HL-60 (cell line): ENCODE measurements around the gene SLC5A4.

Experiments
- DNase-seq, 2 experiments: peaks; one replicate each; pipeline ENCODE4 v3.0.0-alpha.2; 2010 to 2020; ENCODE audit warnings: low read depth in 1 of 2, low spot score in 1 of 2
- H3K27ac ChIP-seq: fragments of 250-450 bp; sonication (Bioruptor Pico); replicated peaks from 2 replicates; pipeline ENCODE4 v1.5.1; 2020; ENCODE audit warnings: mild to moderate bottlenecking, moderate library complexity
- H3K27me3 ChIP-seq: fragments of 250-450 bp; sonication (Bioruptor Pico); 2 replicates; pipeline ENCODE4 v1.5.1; 2021; ENCODE audit warnings: mild to moderate bottlenecking, moderate library complexity; ENCODE audit not compliant: insufficient read depth, poor library complexity, severe bottlenecking
- H3K4me3 ChIP-seq: replicated peaks from 2 replicates; pipeline ENCODE4 v1.5.1; 2011; ENCODE audit warnings: mild to moderate bottlenecking, control low read depth, low read length; ENCODE audit not compliant: insufficient read depth
- GABPA ChIP-seq: IDR thresholded peaks from 2 replicates; pipeline ENCODE4 v1.6.1; 2012; ENCODE audit warnings: low read depth
- POLR2AphosphoS5 ChIP-seq: IDR thresholded peaks from 2 replicates; pipeline ENCODE4 v1.6.1; 2012; ENCODE audit warnings: low read depth
- SPI1 ChIP-seq: IDR thresholded peaks from 2 replicates; pipeline ENCODE4 v1.6.1; 2012; ENCODE audit warnings: low read depth, mild to moderate bottlenecking, borderline replicate concordance
- TF ChIP-seq, protein P1 (sequence below): IDR thresholded peaks from one replicate; pipeline ENCODE4 v1.5.1; 2011; ENCODE audit warnings: low read length, control low read depth, inconsistent platforms; ENCODE audit not compliant: insufficient read depth
- TF ChIP-seq, protein P2 (sequence below): IDR thresholded peaks from 2 replicates; pipeline ENCODE4 v1.6.1; 2012; ENCODE audit warnings: low read depth; ENCODE audit not compliant: insufficient replicate concordance

Gene SLC5A4

DNA sequence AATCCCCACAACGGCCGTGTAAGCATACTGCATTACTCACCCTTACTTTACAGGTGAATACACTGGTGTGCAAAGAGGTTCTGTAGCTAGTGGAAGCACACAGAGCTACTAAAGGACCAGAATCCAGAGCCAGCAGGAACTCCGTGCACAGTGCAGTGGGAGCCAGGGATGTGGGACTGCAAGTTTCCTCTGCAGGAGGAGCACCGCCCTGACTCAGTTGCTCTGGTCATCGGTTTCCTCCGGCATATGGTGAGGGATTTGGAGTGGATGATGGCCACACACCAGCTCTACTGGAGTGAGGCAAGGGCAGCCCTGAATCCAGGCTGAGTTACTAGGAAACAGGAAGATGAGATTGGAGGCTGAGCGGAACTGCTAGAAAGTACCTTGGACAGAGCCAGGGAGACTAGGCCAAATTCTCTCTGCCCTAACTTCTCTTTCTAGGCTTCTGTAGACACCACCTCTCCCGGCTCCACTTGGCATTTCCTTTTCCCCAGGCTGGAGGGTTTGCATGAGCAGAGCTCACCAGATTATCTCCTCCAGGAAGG lies 77.9 kb downstream of the SLC5A4 start:
- no peak overlapping the region for H3K27ac ChIP-seq
- TF ChIP-seq, protein P1, sequence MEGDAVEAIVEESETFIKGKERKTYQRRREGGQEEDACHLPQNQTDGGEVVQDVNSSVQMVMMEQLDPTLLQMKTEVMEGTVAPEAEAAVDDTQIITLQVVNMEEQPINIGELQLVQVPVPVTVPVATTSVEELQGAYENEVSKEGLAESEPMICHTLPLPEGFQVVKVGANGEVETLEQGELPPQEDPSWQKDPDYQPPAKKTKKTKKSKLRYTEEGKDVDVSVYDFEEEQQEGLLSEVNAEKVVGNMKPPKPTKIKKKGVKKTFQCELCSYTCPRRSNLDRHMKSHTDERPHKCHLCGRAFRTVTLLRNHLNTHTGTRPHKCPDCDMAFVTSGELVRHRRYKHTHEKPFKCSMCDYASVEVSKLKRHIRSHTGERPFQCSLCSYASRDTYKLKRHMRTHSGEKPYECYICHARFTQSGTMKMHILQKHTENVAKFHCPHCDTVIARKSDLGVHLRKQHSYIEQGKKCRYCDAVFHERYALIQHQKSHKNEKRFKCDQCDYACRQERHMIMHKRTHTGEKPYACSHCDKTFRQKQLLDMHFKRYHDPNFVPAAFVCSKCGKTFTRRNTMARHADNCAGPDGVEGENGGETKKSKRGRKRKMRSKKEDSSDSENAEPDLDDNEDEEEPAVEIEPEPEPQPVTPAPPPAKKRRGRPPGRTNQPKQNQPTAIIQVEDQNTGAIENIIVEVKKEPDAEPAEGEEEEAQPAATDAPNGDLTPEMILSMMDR = no peak
- TF ChIP-seq, protein P2, sequence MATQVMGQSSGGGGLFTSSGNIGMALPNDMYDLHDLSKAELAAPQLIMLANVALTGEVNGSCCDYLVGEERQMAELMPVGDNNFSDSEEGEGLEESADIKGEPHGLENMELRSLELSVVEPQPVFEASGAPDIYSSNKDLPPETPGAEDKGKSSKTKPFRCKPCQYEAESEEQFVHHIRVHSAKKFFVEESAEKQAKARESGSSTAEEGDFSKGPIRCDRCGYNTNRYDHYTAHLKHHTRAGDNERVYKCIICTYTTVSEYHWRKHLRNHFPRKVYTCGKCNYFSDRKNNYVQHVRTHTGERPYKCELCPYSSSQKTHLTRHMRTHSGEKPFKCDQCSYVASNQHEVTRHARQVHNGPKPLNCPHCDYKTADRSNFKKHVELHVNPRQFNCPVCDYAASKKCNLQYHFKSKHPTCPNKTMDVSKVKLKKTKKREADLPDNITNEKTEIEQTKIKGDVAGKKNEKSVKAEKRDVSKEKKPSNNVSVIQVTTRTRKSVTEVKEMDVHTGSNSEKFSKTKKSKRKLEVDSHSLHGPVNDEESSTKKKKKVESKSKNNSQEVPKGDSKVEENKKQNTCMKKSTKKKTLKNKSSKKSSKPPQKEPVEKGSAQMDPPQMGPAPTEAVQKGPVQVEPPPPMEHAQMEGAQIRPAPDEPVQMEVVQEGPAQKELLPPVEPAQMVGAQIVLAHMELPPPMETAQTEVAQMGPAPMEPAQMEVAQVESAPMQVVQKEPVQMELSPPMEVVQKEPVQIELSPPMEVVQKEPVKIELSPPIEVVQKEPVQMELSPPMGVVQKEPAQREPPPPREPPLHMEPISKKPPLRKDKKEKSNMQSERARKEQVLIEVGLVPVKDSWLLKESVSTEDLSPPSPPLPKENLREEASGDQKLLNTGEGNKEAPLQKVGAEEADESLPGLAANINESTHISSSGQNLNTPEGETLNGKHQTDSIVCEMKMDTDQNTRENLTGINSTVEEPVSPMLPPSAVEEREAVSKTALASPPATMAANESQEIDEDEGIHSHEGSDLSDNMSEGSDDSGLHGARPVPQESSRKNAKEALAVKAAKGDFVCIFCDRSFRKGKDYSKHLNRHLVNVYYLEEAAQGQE = peak; percentile 93
- TF ChIP-seq SPI1 = no peak
- no peak overlapping the region for H3K4me3 ChIP-seq
- DNase-seq = no peak
- peaks cover 16% of the 10 kb centered on the region for H3K27me3 ChIP-seq

DNA sequence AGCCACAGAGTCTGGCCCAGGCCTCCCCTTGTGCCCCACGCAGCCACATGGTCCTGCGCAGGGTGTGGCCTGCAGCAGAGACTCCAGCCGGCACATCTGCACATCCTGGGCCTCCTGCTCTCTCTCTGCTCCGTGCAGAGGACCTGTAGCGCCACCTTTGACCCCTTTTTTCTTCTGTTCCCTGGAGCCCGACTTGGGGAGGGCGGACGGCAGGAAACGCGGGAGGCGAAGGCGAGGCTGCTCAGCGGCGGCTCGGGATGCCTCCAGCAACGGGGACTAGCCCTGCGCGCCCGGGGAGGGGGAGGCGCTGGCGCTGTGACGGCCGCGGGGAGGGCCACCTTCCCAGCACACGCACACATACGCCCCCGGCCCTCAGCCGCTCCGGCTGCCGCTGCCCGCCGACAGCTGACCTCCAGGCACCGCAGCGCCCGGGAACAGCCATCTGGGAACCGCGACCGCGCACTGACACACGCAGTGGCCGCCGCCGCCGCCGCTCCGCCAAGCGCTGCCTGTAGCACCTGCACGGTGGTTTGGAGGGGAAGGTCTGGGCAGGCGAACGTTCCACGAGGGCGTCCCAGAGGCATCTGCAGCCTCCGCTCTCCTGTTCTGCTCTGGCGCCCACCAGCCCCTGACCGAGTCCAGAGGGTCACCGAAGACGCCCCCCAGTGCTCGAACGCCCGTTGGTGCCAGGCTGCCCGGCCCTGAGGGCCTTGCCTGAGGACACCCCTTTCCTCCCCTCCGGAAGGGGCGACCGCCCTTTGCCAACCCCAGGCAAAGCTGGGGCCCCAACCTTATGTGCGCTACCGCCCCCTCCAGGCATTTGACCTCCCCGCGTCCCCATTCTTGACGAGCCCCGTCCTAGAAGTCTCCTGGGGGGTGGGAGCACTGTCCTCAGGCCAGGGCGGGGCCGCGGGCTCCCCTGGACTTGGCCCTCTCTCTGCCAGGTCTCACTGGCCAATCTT lies 79.2 kb downstream of the SLC5A4 start:
- H3K27me3 ChIP-seq = peaks cover 14% of the 10 kb centered on the region
- H3K27ac ChIP-seq = no peak overlapping the region
- H3K4me3 ChIP-seq = no peak overlapping the region; the same call in 1 of the 2 replicates
- DNase-seq = no peak
- TF ChIP-seq GABPA = no peak
- TF ChIP-seq, protein P2 = no peak
- TF ChIP-seq, protein P1 = no peak
- TF ChIP-seq POLR2AphosphoS5 = no peak
- TF ChIP-seq SPI1 = no peak

DNA sequence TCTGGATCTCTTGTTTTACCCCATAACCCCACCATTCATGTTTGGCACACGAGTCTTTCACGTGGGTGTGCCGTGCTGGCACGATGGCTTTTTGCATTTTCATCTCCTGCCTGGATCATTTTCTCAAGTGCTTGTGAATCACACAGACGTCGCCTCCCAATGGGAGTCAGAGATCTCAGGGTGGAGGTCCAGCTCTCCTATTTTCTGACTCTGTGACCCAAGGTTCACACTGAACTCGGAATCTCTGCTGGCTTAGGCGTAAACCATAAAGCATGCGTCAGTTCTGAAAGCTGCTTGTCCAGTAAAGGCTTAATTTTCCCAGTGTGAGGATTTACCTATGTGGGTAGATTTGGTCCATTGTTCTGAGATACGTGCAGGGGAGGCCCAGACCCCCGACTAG lies 80.0 kb downstream of the SLC5A4 start:
- TF ChIP-seq SPI1 (no peak), POLR2AphosphoS5 (no peak), GABPA (no peak)
- TF ChIP-seq, protein P1 = no peak
- TF ChIP-seq, protein P2 = no peak
- Histone ChIP-seq H3K27me3 (peaks cover 13% of the 10 kb centered on the region), H3K4me3 (no peak overlapping the region), H3K27ac (no peak overlapping the region)
- DNase-seq = no peak
